Measurements from ENCODE around the gene HMGN1. TPM values are rescaled to one million over a fixed set of nuclear protein-coding genes. Genes with fewer than 3 reads are reported as not detected.

Gene HMGN1
- total and polyA plus RNA-seq, 8 donors = 60.1 to 140 (median 98.1) TPM

- no peaks in the 10 kb centered on the region for H3K36me3 ChIP-seq
- no peaks in the 10 kb centered on the region for H3K4me1 ChIP-seq
- intact Hi-C loops (cut with DNase I) = no loop called here
- H3K9me3 ChIP-seq = no peaks in the 10 kb centered on the region
- FAIRE-seq (no peak), DNase-seq (no peak), ATAC-seq (no peak)
- no peak overlapping the region for H3K27ac ChIP-seq
- TF ChIP-seq, protein P1, sequence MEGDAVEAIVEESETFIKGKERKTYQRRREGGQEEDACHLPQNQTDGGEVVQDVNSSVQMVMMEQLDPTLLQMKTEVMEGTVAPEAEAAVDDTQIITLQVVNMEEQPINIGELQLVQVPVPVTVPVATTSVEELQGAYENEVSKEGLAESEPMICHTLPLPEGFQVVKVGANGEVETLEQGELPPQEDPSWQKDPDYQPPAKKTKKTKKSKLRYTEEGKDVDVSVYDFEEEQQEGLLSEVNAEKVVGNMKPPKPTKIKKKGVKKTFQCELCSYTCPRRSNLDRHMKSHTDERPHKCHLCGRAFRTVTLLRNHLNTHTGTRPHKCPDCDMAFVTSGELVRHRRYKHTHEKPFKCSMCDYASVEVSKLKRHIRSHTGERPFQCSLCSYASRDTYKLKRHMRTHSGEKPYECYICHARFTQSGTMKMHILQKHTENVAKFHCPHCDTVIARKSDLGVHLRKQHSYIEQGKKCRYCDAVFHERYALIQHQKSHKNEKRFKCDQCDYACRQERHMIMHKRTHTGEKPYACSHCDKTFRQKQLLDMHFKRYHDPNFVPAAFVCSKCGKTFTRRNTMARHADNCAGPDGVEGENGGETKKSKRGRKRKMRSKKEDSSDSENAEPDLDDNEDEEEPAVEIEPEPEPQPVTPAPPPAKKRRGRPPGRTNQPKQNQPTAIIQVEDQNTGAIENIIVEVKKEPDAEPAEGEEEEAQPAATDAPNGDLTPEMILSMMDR (IDR thresholded peaks at IDR 0.05) = no peak
- no peaks in the 10 kb centered on the region for H3K27me3 ChIP-seq
- 89 to 90% methylated on average over 6 of the region's 6 CpGs for whole genome bisulfite sequencing, 2 donors
- H3K4me3 ChIP-seq = no peak overlapping the region
Measured at GRCh38 chr21:39363607-39364555, 15.0 kb upstream of the HMGN1 start.

DNA sequence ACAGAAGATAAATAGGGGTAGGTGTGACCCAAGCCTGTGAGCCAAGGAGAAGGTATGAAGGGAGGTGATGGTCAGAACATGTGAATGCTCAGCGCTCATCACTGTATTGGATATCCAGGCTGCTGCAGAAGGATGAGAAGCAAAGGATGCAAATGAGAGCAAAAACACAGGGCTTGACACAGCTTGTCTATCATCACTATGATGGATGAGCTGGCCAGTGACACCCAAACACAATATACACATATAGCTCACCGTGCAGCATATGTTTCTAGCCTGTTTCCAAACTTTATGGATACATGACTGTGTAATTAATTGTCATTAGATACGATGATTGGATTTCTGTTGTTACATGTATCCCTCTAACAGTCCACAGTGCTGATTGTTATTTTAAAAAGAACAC is 13.8 kb upstream of the HMGN1 start:
- intact Hi-C loops (cut with DNase I) = no loop called here
- Histone ChIP-seq H3K27me3 (no peaks in the 10 kb centered on the region), H3K27ac (no peak overlapping the region), H3K9me3 (no peaks in the 10 kb centered on the region), H3K4me1 (no peaks in the 10 kb centered on the region), H3K36me3 (no peaks in the 10 kb centered on the region), H3K4me3 (no peak overlapping the region)
- DNase-seq (no peak), ATAC-seq (no peak), FAIRE-seq (no peak)
- TF ChIP-seq, protein P1 (IDR thresholded peaks at IDR 0.05) = no peak
- WGBS, 2 donors = 81 to 89% methylated on average over 3 of the region's 3 CpGs

DNA sequence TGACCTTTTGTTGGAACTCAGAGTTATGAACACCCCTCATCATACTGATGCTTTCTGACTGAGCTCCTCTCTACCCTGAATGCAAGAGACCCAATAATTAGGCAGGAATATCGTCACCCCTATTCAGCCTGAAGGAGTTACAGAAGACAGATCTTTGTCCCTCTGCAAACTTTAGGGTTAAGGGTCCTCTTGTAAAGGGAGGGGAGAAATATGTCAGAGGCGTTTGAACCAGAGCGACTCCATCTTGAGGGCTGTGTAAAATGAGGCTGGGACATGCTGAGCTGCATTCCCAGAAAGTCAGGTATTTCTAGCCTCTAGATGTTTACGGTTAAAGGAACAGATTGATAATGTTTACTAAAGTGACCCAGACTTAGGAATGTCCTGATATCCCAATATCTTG is 10.5 kb upstream of the HMGN1 start:
- DNase-seq = no peak
- intact Hi-C loops (cut with DNase I) = no loop called here
- no peak overlapping the region for H3K4me3 ChIP-seq
- ATAC-seq = no peak
- no peaks in the 10 kb centered on the region for H3K4me1 ChIP-seq
- H3K27me3 ChIP-seq = no peaks in the 10 kb centered on the region
- TF ChIP-seq, protein P1 (IDR thresholded peaks at IDR 0.05) = no peak
- H3K36me3 ChIP-seq = no peaks in the 10 kb centered on the region
- 67% methylated on average over 4 of the region's 4 CpGs for WGBS, 2 donors
- H3K9me3 ChIP-seq = no peaks in the 10 kb centered on the region
- H3K27ac ChIP-seq = no peak overlapping the region
- FAIRE-seq = no peak

- Histone ChIP-seq H3K4me3 (no peak overlapping the region), H3K27me3 (no peaks in the 10 kb centered on the region), H3K9me3 (no peaks in the 10 kb centered on the region), H3K4me1 (peaks cover 0 to 7% (median 0%) of the 10 kb centered on the region in 3 donors), H3K36me3 (no peaks in the 10 kb centered on the region), H3K27ac (no peak overlapping the region)
- no peak for ATAC-seq
- TF ChIP-seq, protein P1 (IDR thresholded peaks at IDR 0.05) = no peak
- DNase-seq = no peak
- intact Hi-C loops (cut with DNase I) = no loop called here
- no peak for FAIRE-seq
- 87 to 89% methylated on average over 3 of the region's 3 CpGs for WGBS, 2 donors
Measured at GRCh38 chr21:39353295-39353694, 4.4 kb upstream of the HMGN1 start.
